Erythroblast (primary cell): ENCODE data around the gene KLRK1.
"Not testable (repeated sequence)": the region's sequence is repeated elsewhere in the genome, so short reads cannot be mapped to it uniquely, and the experiment has no call there.

Experiments
- DNase-seq, 2 experiments: peaks; one replicate each; lab custom pipeline; 2025; lab: John Stamatoyannopoulos, UW
- GATA1 ChIP-seq: IDR thresholded peaks from 2 replicates; pipeline ENCODE4 v1.6.1; 2011; ENCODE audit warnings: low read depth, mild to moderate bottlenecking, control low read depth, low read length, moderate library complexity
- POLR2A ChIP-seq: IDR thresholded peaks from 2 replicates; pipeline ENCODE4 v1.6.1; 2011; ENCODE audit warnings: mild to moderate bottlenecking, low read length

Gene KLRK1

GRCh38 chr12:10389904-10390303 lies at the start of gene KLRK1:
TSS of gene KLRK1 (minus strand) at chr12:10390041. CDS start at chr12:10388810, 1,231 bp downstream.
- TF ChIP-seq GATA1 = no peak
- TF ChIP-seq POLR2A = no peak
- DNase-seq = no peak

- not testable (repeated sequence) for DNase-seq
Observed at GRCh38 chr12:10437601-10438000, 47.8 kb upstream of the KLRK1 start.

- DNase-seq = not testable (repeated sequence)
Observed at GRCh38 chr12:10435816-10436215, 46.0 kb upstream of the KLRK1 start, which contains the start of gene KLRC2. TSS of gene KLRC2 (minus strand) at chr12:10436010. CDS start at chr12:10435986, 24 bp downstream.

DNA sequence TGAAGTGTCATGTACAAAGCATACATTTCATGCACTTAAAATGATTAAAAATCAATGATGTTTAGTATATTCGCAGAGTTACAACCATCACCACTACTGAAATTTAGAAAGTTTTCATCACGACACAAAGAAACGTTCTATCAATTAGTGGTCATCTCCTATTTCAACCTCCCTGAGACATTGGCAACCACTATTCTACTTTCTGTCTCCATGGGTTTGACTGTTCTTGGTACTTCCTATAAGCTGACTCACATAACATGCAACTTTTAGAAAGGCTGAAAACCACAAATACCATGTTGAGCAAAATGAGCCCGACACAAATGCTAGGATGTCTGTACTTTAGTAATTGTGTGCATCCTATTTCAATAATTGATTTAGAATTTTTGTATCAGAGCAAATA lies 40.8 kb upstream of the KLRK1 start:
- DNase-seq = not testable (repeated sequence)

GRCh38 chr12:10425938-10426337 lies 36.1 kb upstream of the KLRK1 start:
- not testable (repeated sequence) for DNase-seq

GRCh38 chr12:10424260-10424899 lies 34.5 kb upstream of the KLRK1 start:
- DNase-seq = not testable (repeated sequence)

DNA sequence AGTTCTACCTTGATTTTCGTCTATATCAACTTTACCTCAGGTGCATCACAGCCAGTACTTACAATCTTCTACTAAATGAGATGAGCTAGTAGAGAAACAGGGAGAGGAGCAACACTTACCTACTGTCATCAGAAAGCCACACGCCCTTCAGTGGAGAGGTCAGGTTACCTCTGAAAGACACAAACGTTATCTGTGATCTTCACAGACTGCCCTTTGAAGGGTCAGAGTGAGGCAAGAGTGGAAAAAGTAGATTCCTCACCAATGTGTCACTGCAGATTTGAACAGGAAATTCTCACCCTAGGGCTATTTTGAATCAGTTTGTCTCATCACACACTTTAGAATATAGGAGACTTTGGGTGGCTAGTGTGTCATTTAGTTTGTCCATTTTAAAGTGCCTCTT lies 32.3 kb upstream of the KLRK1 start:
- DNase-seq = not testable (repeated sequence)

DNA sequence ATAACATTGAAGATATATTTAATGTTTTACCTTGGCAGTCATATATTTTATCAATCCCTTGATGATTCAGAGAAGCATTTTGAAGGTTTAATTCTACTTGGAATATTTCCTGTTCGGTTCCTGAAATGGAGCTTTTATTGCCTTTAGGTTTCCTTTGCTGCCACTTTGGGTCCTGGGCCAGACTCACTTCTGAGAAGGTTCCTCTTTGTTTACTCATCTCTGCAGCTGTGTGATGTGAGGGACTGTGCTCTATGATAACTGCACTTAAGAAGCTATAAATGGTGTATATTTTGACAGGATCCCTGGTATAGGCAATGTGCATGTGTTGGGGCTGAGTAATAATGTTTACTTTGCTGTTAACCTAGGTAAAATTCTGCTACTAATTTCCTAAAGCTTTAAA lies 30.5 kb upstream of the KLRK1 start, which contains the start of gene KLRC3:
KLRC3 (minus strand) TSS at position 262 of the 400 bp plus-strand sequence; CDS start at position 217, 45 bp downstream.
- DNase-seq = not testable (repeated sequence)

GRCh38 chr12:10409392-10409791 lies 19.6 kb upstream of the KLRK1 start, which contains the start of gene KLRC4:
TSS of gene KLRC4 (minus strand) at chr12:10409757. CDS start at chr12:10409575, 182 bp downstream.
- no peak for DNase-seq

DNA sequence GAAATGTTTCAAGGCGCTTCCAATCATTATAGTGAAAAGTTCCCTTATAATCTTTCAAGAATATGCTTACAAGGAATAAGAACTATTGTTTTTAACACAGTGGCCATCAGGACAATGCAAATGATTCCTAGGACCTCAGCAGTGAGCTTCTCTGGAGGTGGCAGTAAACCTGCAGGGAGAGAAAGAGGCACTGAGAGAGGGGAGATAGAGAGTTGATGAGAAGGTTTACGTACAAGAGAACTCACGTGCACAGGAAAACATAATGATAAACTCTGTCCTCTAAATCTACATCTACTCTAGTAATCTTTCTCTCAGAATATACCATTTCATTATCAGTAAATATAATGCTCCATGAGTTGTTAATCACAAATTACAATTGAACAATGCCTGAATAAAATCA lies 19.0 kb upstream of the KLRK1 start:
- TF ChIP-seq GATA1 (no peak), POLR2A (no peak)
- DNase-seq = no peak

More at GRCh38 chr12:10409392-10409791, 19.6 kb upstream of the KLRK1 start, which contains the start of gene KLRC4:
- TF ChIP-seq GATA1 = no peak
- no peak for TF ChIP-seq POLR2A

DNA sequence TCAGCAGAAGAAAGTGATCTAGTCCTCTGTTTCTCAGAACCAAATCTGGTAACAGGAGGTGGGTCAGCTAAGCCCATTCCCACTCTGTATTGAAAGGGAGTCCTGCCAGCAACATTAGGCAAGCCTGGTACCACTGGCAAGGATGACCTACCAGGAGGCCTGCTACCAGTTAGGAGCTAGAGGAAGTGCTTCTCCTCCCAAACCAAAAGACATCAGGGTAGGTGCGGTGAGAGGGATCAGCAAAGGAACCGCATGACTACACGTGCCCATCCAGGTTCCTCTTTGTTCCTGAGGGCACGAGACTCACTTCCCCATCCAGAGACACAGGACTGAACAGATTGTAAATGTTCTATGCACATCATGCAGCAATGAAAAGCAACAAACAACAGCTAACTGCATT lies 16.9 kb upstream of the KLRK1 start:
- TF ChIP-seq GATA1 = no peak
- DNase-seq = no peak

GRCh38 chr12:10405294-10405693 lies 15.5 kb upstream of the KLRK1 start:
- no peak for DNase-seq
- no peak for TF ChIP-seq GATA1
- TF ChIP-seq POLR2A = no peak

- no peak for DNase-seq
- TF ChIP-seq POLR2A (no peak), GATA1 (no peak)
Observed at GRCh38 chr12:10404798-10405197, 15.0 kb upstream of the KLRK1 start.

- TF ChIP-seq GATA1 (no peak), POLR2A (no peak)
- no peak for DNase-seq
Observed at GRCh38 chr12:10400829-10401228, 11.0 kb upstream of the KLRK1 start.

GRCh38 chr12:10398168-10398567 lies 8.3 kb upstream of the KLRK1 start:
- TF ChIP-seq POLR2A = no peak
- no peak for TF ChIP-seq GATA1
- DNase-seq = no peak

GRCh38 chr12:10397296-10397695 lies 7.5 kb upstream of the KLRK1 start:
- no peak for DNase-seq
- TF ChIP-seq GATA1 (no peak), POLR2A (no peak)

- DNase-seq = not testable (repeated sequence)
Observed at GRCh38 chr12:10396176-10396575, 6.3 kb upstream of the KLRK1 start.
